ENCODE data around the gene HPSE.
A peak's percentile ranks its signal among the peaks of the same experiment; 100 is the strongest.
"Not testable (repeated sequence)": the region's sequence is repeated elsewhere in the genome, so short reads cannot be mapped to it uniquely, and the experiment has no call there.

Gene HPSE

GRCh38 chr4:83283181-83283580, 51.5 kb downstream of the HPSE start:
- TF ChIP-seq CTCF (IDR thresholded peaks at IDR 0.05; ENCODE audit: low read depth, low read length, missing control alignments): no peak
- no peak overlapping the region; the same call in 1 of the 2 replicates for H3K4me3 ChIP-seq (ENCODE audit: low read depth, low read length)
- DNase-seq (ENCODE audit: low read depth): no peak

- H3K4me3 ChIP-seq (ENCODE audit: low read depth, low read length): no peak overlapping the region
- no peak for DNase-seq (ENCODE audit: low read depth)
- TF ChIP-seq CTCF (IDR thresholded peaks at IDR 0.05; ENCODE audit: low read depth, low read length, missing control alignments): peak; percentile 68
These were observed 52.6 kb downstream of the HPSE start for GRCh38 chr4:83282049-83282535.

- H3K4me3 ChIP-seq (ENCODE audit: low read depth, low read length): no peak overlapping the region
- peak; percentile 18 for TF ChIP-seq CTCF (IDR thresholded peaks at IDR 0.05; ENCODE audit: low read depth, low read length, missing control alignments)
- DNase-seq (ENCODE audit: low read depth): no peak
These were observed 53.3 kb downstream of the HPSE start for GRCh38 chr4:83281307-83281706.

GRCh38 chr4:83276299-83277040, 58.2 kb downstream of the HPSE start:
- no peak for TF ChIP-seq CTCF (IDR thresholded peaks at IDR 0.05; ENCODE audit: low read depth, low read length, missing control alignments)
- H3K4me3 ChIP-seq (ENCODE audit: low read depth, low read length): no peak overlapping the region
- no peak for DNase-seq (ENCODE audit: low read depth)

GRCh38 chr4:83273926-83274325, 60.7 kb downstream of the HPSE start:
- DNase-seq (ENCODE audit: low read depth); H3K4me3 ChIP-seq (ENCODE audit: low read depth, low read length): not testable (repeated sequence)

- H3K4me3 ChIP-seq (ENCODE audit: low read depth, low read length): no peak overlapping the region
- peak; percentile 93 for DNase-seq (ENCODE audit: low read depth)
- no peak for TF ChIP-seq CTCF (IDR thresholded peaks at IDR 0.05; ENCODE audit: low read depth, low read length, missing control alignments)
These were observed 61.7 kb downstream of the HPSE start for GRCh38 chr4:83272900-83273299.

- no peak for DNase-seq (ENCODE audit: low read depth)
- TF ChIP-seq CTCF (IDR thresholded peaks at IDR 0.05; ENCODE audit: low read depth, low read length, missing control alignments): no peak
- H3K4me3 ChIP-seq (ENCODE audit: low read depth, low read length): no peak overlapping the region
These were observed 65.4 kb downstream of the HPSE start for GRCh38 chr4:83269256-83269655.
